Measurements from ENCODE around the gene VWA3B. TPM values are rescaled to one million over a fixed set of nuclear protein-coding genes. Genes with fewer than 3 reads are reported as not detected.

Gene VWA3B
- total and polyA plus RNA-seq, 2 donors (not counting 3 experiments of a cell fraction or from before 2014, with no cell fraction given), result not detected

GRCh38 chr2:98063291-98063854, 23.6 kb upstream of the VWA3B start:
- no peak overlapping the region for H2AFZ ChIP-seq (ENCODE audit: low read depth, low read length)
- no peak for FAIRE-seq
- H3K4me1 ChIP-seq (ENCODE audit: control insufficient read depth, extremely low read depth, insufficient read depth, low read length), result no peaks in the 10 kb centered on the region
- H4K20me1 ChIP-seq (replicated peaks; ENCODE audit: control insufficient read depth, extremely low read depth, insufficient read depth, low read length), result no peaks in the 10 kb centered on the region
- no peak overlapping the region for H3K9ac ChIP-seq (replicated peaks; ENCODE audit: extremely low read depth, insufficient read depth, low read length)
- no peak overlapping the region for H3K4me2 ChIP-seq (ENCODE audit: insufficient read depth, low read length)
- no peaks in the 10 kb centered on the region for H3K9me3 ChIP-seq (replicated peaks; ENCODE audit: control insufficient read depth, insufficient read depth, low read length)
- no peak for TF ChIP-seq EZH2 (IDR thresholded peaks at IDR 0.05; ENCODE audit: borderline replicate concordance, low read depth, low read length, severe bottlenecking)
- TF ChIP-seq CTCF (IDR thresholded peaks at IDR 0.05; ENCODE audit: extremely low read depth in 1 of 2, insufficient read depth in 1 of 2, low read depth in 1 of 2, low read length in 2 of 2), result no peak
- TF ChIP-seq MAX (IDR thresholded peaks at IDR 0.05; ENCODE audit: insufficient read depth, insufficient read length), result no peak
- TF ChIP-seq MYC (IDR thresholded peaks at IDR 0.05; ENCODE audit: low read depth, low read length), result no peak
- TF ChIP-seq POLR2AphosphoS5 (IDR thresholded peaks at IDR 0.05; ENCODE audit: insufficient read depth, low read depth, low read length), result no peak
- TF ChIP-seq GATA2 (IDR thresholded peaks at IDR 0.05; ENCODE audit: insufficient read depth, insufficient read length, low read depth, low read length), result no peak
- ChIA-PET POLR2A (no interaction called here), CTCF (no interaction called here)
- intact Hi-C loops (cut with micrococcal nuclease), result no loop called here
- H3K27me3 ChIP-seq (ENCODE audit: control insufficient read depth in 2 of 2, insufficient read depth in 2 of 2, low read length in 2 of 2), result no peaks in the 10 kb centered on the region
- no peaks in the 10 kb centered on the region for H3K9me1 ChIP-seq (replicated peaks; ENCODE audit: control insufficient read depth, extremely low read depth, insufficient read depth, low read length)
- no peak overlapping the region for H3K27ac ChIP-seq (ENCODE audit: insufficient read depth, low read depth, low read length)
- no peaks in the 10 kb centered on the region for H3K79me2 ChIP-seq (ENCODE audit: control insufficient read depth, insufficient read depth, low read length)
- H3K4me3 ChIP-seq (replicated peaks in 1 of 3; ENCODE audit: insufficient read depth in 1 of 3, low read depth in 1 of 3, low read length in 3 of 3), result no peak overlapping the region
- BruUV-seq (replicated peaks), result no TSS peak
- H3K36me3 ChIP-seq (ENCODE audit: control insufficient read depth in 2 of 2, extremely low read depth in 1 of 2, insufficient read depth in 2 of 2, low read length in 2 of 2), result no peaks in the 10 kb centered on the region
- dilution Hi-C loops (cut with MboI; ENCODE audit: extremely low pct_ligation_motif_present, low sequenced_read_pairs), result no loop called here
- DNase-seq (ENCODE audit: low read depth, low spot score), result no peak

Measured in endothelial cell of umbilical vein (primary cell).